Measurements from ENCODE around the gene LYRM4. TPM values are rescaled to one million over a fixed set of nuclear protein-coding genes. Genes with fewer than 3 reads are reported as not detected.

LYRM4 gene
- total RNA-seq, 4 donors from 2014 or later = 6.3 to 13.7 (median 7.8) TPM

DNA sequence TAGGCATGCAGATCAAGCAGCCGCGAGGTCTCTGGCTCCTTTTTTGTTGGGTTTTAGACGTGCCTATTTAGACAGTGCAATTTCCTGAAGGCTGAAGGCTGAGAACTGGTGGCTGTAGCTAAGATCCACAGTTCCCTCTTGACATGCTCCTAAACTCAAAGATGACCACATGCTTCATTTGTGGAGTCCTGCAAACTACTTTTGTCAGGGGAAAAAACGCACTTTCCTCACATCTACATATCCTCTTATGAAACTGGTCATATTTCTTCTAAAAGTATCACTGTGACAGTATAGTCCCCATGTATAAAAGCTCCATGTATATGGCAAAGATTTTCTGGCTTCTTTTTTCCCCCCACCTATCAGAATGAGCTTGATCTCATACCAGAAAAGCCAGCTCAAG lies 30.7 kb downstream of the LYRM4 start:
- H3K36me3 ChIP-seq = no peaks in the 10 kb centered on the region
- no peaks in the 10 kb centered on the region for H3K9me3 ChIP-seq
- H3K4me3 ChIP-seq = no peak overlapping the region
- no peaks in the 10 kb centered on the region for H3K4me1 ChIP-seq
- no peak for DNase-seq
- TF ChIP-seq, protein P1, sequence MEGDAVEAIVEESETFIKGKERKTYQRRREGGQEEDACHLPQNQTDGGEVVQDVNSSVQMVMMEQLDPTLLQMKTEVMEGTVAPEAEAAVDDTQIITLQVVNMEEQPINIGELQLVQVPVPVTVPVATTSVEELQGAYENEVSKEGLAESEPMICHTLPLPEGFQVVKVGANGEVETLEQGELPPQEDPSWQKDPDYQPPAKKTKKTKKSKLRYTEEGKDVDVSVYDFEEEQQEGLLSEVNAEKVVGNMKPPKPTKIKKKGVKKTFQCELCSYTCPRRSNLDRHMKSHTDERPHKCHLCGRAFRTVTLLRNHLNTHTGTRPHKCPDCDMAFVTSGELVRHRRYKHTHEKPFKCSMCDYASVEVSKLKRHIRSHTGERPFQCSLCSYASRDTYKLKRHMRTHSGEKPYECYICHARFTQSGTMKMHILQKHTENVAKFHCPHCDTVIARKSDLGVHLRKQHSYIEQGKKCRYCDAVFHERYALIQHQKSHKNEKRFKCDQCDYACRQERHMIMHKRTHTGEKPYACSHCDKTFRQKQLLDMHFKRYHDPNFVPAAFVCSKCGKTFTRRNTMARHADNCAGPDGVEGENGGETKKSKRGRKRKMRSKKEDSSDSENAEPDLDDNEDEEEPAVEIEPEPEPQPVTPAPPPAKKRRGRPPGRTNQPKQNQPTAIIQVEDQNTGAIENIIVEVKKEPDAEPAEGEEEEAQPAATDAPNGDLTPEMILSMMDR (IDR thresholded peaks at IDR 0.05) = no peak
- no peak for TF ChIP-seq POLR2A (IDR thresholded peaks at IDR 0.05)
- no peak overlapping the region for H3K27ac ChIP-seq
- no peaks in the 10 kb centered on the region for H3K27me3 ChIP-seq

DNA sequence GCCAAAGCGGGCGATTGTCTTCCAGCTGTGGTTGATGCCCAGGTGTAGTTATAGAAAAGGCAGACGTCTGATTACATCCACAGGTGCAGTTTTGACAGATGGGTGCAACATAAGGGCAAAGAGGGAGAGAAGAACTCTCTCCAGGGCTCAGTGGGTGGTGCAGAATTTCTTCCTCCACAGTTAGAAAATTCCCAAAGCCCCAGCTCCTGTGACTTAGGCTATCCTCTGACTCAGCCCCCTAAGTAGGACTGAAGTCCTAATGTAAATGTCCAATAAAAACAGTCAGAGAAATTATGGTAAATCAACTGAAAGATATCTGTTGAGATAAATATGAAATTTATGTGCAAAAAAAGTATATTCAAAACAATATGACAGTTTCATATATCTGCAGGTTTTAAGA lies 31.4 kb downstream of the LYRM4 start:
- Histone ChIP-seq H3K27ac (no peak overlapping the region), H3K36me3 (no peaks in the 10 kb centered on the region), H3K9me3 (no peaks in the 10 kb centered on the region), H3K4me1 (no peaks in the 10 kb centered on the region), H3K27me3 (no peaks in the 10 kb centered on the region), H3K4me3 (no peak overlapping the region)
- DNase-seq = no peak
- TF ChIP-seq, protein P1 (IDR thresholded peaks at IDR 0.05) = no peak
- no peak for TF ChIP-seq POLR2A (IDR thresholded peaks at IDR 0.05)

DNA sequence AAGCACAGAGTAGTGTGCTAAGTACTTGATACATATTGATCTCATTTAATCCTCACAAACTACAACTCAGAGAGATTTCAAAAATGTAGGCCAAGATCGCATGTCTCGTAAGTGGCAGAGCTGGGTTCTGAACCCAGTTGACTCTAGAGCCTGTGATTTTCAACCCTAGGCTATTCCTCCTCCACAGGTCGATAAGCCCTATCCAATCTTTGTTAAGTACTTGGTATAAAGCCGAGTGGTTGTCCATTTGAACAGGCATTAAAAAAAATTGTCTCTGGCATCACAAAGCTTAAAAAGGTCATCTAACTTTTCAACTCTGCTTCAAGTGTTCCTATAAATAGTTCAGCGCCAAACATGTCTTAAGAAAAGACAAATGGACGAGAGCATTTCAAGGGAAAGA lies 37.4 kb downstream of the LYRM4 start:
- Histone ChIP-seq H3K9me3 (no peaks in the 10 kb centered on the region), H3K4me3 (no peak overlapping the region), H3K36me3 (no peaks in the 10 kb centered on the region), H3K4me1 (no peaks in the 10 kb centered on the region), H3K27ac (no peak overlapping the region), H3K27me3 (no peaks in the 10 kb centered on the region)
- no peak for DNase-seq
- TF ChIP-seq POLR2A (IDR thresholded peaks at IDR 0.05) = no peak
- TF ChIP-seq, protein P1 (IDR thresholded peaks at IDR 0.05) = no peak

DNA sequence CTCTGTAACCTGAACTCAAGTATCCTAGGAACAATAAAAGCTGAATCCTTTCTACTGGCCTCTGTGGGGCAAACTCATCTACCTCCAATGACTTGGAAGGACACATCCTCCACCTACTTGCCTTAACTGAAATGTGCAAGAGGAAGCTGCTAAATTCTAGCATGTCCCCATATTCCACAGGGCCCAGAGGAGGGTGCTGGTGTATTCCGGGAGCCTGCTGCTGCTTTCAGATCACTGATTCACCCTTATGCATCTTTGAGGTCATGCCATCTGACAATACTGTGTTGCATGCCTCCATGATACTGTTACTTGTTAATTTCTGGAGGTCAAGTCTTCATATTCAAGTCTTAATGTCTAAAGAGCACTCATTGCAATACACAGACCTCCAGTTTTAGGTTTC lies 40.3 kb downstream of the LYRM4 start:
- TF ChIP-seq POLR2A (IDR thresholded peaks at IDR 0.05) = no peak
- TF ChIP-seq, protein P1 (IDR thresholded peaks at IDR 0.05) = no peak
- DNase-seq = no peak
- Histone ChIP-seq H3K36me3 (no peaks in the 10 kb centered on the region), H3K27ac (no peak overlapping the region), H3K9me3 (no peaks in the 10 kb centered on the region), H3K27me3 (no peaks in the 10 kb centered on the region), H3K4me1 (no peaks in the 10 kb centered on the region), H3K4me3 (no peak overlapping the region)

DNA sequence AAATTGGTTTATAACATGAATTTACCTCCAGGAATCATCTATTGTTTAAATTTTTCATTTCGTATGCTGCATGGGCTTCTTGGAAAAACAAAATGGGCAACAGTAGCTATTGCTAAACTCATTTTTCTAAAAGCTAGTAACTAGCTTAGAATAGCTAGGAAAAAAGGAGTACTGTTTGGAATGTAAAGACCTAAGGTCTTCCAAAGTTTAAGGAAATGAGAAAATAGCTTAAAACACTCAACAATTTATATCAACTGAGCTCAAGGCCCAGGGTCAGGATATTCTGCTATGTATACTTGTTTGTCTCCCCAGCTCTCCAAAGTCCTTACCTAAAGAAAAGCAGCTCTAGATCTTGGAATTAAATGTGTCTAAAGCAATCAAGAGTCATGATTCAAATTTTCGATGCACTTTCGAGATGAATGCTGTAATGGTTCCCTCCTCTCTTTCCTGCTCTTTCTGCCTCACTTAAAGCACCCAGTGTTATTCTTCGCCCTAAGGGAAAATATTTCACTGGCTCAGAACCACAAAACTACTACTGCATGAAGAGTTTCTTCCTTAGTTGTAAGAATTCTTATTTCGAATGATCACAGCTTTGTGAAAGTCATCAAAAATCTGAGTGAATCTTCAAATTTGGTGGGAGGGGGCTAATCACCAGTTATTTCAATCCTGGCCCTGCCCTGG lies 41.6 kb downstream of the LYRM4 start:
- Histone ChIP-seq H3K27ac (no peak overlapping the region), H3K9me3 (no peaks in the 10 kb centered on the region), H3K27me3 (no peaks in the 10 kb centered on the region), H3K4me3 (no peak overlapping the region), H3K36me3 (no peaks in the 10 kb centered on the region), H3K4me1 (no peaks in the 10 kb centered on the region)
- TF ChIP-seq, protein P1 (IDR thresholded peaks at IDR 0.05) = no peak
- TF ChIP-seq POLR2A (IDR thresholded peaks at IDR 0.05) = no peak
- DNase-seq = no peak

DNA sequence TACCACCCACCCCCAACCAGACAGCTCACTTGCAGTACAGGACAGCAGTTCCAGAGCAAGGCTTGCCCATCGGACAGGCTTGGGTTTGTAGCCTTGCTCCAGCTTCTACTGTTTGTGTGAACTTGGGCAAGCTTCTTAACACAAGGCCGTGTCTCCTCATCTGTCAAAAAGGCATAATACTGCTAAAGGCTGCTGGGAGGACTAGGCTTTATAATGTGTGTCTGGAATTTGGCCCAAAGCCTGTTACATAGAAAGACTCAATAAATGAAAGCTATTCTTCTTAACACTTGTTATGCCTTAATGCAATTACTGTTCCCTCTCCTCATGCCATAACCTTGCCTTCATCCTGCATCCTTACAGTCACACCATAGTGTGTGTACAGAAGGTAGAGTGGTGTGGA lies 43.4 kb downstream of the LYRM4 start:
- TF ChIP-seq, protein P1 (IDR thresholded peaks at IDR 0.05) = no peak
- no peak for TF ChIP-seq POLR2A (IDR thresholded peaks at IDR 0.05)
- Histone ChIP-seq H3K27me3 (no peaks in the 10 kb centered on the region), H3K4me3 (no peak overlapping the region), H3K9me3 (no peaks in the 10 kb centered on the region), H3K36me3 (no peaks in the 10 kb centered on the region), H3K4me1 (no peaks in the 10 kb centered on the region), H3K27ac (no peak overlapping the region)
- no peak for DNase-seq
